ENCODE data around the gene DLGAP5. TPM values are rescaled to one million over a fixed set of nuclear protein-coding genes. Genes with fewer than 3 reads are reported as not detected.
A peak's percentile ranks its signal among the peaks of the same experiment; 100 is the strongest.

Gene DLGAP5
- total RNA-seq, 1 experiment from 2014 or later, result 72.8 TPM

DNA sequence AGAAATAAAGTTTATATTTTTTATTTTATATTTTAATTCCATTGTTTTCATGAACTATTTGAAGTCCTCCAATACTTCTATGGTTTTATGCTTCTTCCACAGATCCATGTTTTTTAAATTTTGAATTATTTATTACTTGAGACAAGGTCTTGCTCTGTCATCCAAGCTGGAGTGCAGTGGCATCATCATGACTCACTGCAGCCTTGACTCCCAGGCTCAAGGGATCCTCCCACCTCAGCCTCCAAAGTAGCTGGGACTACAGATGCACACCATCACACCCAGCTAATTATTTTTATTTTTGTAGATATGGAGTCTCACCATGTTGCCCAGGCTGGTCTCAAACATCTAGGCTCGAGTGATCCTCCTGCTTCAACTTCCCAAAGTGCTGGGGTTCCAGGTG lies 28.8 kb upstream of the DLGAP5 start (continued):
- TF ChIP-seq, protein P1, sequence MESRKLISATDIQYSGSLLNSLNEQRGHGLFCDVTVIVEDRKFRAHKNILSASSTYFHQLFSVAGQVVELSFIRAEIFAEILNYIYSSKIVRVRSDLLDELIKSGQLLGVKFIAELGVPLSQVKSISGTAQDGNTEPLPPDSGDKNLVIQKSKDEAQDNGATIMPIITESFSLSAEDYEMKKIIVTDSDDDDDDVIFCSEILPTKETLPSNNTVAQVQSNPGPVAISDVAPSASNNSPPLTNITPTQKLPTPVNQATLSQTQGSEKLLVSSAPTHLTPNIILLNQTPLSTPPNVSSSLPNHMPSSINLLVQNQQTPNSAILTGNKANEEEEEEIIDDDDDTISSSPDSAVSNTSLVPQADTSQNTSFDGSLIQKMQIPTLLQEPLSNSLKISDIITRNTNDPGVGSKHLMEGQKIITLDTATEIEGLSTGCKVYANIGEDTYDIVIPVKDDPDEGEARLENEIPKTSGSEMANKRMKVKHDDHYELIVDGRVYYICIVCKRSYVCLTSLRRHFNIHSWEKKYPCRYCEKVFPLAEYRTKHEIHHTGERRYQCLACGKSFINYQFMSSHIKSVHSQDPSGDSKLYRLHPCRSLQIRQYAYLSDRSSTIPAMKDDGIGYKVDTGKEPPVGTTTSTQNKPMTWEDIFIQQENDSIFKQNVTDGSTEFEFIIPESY (IDR thresholded peaks at IDR 0.05; ENCODE audit: extremely low read depth, insufficient replicate concordance, low read length), result no peak

DNA sequence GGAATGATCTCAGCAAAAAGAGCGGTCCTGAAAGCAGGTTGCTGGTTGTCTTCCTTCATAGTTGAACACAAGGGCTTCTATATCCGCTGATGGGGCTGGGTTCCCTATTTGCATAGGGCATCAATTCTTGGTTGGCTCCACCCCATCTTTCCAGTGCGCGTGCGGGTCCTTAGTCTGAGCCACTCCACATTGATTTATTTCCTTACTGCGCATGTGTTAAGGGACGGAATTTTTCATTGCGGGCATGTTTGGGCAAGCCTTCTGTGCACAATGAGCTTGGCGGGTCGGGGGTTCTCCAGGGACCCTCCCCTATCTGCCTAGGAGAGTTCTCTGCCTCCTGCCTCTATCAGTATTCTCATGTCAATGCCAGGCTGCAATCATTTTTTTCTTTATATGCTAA lies 21.2 kb upstream of the DLGAP5 start:
- intact Hi-C loops (cut with micrococcal nuclease), result loop anchor here (2.0 to 10.0 kb wide), 2 partner anchors 142 to 222 kb away; no protein-coding TSS in a partner anchor
- no peak overlapping the region for H3K9ac ChIP-seq (ENCODE audit: low read length)
- DNase-seq (ENCODE audit: low read depth, low spot score) (no peak), ATAC-seq (peak; percentile 30)
- no peak overlapping the region for H3K4me2 ChIP-seq (ENCODE audit: low read length)
- no peaks in the 10 kb centered on the region for H3K79me2 ChIP-seq (ENCODE audit: insufficient read depth, low read length)
- H2AFZ ChIP-seq (ENCODE audit: low read depth, low read length, poor library complexity, severe bottlenecking), result no peak overlapping the region
- no peaks in the 10 kb centered on the region for H3K27me3 ChIP-seq (ENCODE audit: insufficient read depth, low read length)
- H3K9me3 ChIP-seq (ENCODE audit: control insufficient read depth in 1 of 2, insufficient read depth in 1 of 2, low read depth in 1 of 2, low read length in 2 of 2), result no peaks in the 10 kb centered on the region
- ChIA-PET POLR2A (no interaction called here), RAD21 (ENCODE audit: low non-redundant PET in 1 of 2, low total read pairs in 2 of 2, uncharacterized antibody in 2 of 2, unreplicated experiment in 2 of 2) (interaction anchor here in 1 of 2 experiments (1.5 kb wide), 1 partner anchor 142 kb away, joined by 4 read pairs; no protein-coding TSS in a partner anchor), CTCF (interaction anchor here (1.0 to 1.2 kb wide), 2 partner anchors 8 to 141 kb away, joined by 3 to 8 read pairs; no protein-coding TSS in a partner anchor)
- H3K9me2 ChIP-seq (ENCODE audit: insufficient read depth), result no peaks in the 10 kb centered on the region
- H3K4me3 ChIP-seq (replicated peaks in 1 of 2; ENCODE audit: low read depth in 1 of 2, low read length in 2 of 2), result no peak overlapping the region
- no peaks in the 10 kb centered on the region for H4K20me1 ChIP-seq (ENCODE audit: insufficient read depth)
- BruUV-seq (replicated peaks), result no TSS peak
- no peak overlapping the region for H3K27ac ChIP-seq (ENCODE audit: low read depth, low read length)
- no peaks in the 10 kb centered on the region for H3K36me3 ChIP-seq (ENCODE audit: control insufficient read depth in 1 of 2, insufficient read depth in 2 of 2, low read length in 2 of 2)
- H3K4me1 ChIP-seq (ENCODE audit: control insufficient read depth in 1 of 2, insufficient read depth in 2 of 2, low read length in 2 of 2), result peaks cover 0 to 5% of the 10 kb centered on the region in 2 experiments; a peak in 2 of 4 replicates
- TF ChIP-seq EZH2 (IDR thresholded peaks at IDR 0.05), result no peak
- TF ChIP-seq RAD21 (IDR thresholded peaks at IDR 0.05; ENCODE audit: low read depth), result no peak
- TF ChIP-seq, protein P2, sequence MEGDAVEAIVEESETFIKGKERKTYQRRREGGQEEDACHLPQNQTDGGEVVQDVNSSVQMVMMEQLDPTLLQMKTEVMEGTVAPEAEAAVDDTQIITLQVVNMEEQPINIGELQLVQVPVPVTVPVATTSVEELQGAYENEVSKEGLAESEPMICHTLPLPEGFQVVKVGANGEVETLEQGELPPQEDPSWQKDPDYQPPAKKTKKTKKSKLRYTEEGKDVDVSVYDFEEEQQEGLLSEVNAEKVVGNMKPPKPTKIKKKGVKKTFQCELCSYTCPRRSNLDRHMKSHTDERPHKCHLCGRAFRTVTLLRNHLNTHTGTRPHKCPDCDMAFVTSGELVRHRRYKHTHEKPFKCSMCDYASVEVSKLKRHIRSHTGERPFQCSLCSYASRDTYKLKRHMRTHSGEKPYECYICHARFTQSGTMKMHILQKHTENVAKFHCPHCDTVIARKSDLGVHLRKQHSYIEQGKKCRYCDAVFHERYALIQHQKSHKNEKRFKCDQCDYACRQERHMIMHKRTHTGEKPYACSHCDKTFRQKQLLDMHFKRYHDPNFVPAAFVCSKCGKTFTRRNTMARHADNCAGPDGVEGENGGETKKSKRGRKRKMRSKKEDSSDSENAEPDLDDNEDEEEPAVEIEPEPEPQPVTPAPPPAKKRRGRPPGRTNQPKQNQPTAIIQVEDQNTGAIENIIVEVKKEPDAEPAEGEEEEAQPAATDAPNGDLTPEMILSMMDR (IDR thresholded peaks at IDR 0.05 in 2 of 3, conservative IDR thresholded peaks at IDR 0.05 in 1 of 3; ENCODE audit: borderline replicate concordance in 1 of 3, insufficient read depth in 1 of 3, low read depth in 2 of 3, low read length in 2 of 3), result no peak
- TF ChIP-seq, protein P3, sequence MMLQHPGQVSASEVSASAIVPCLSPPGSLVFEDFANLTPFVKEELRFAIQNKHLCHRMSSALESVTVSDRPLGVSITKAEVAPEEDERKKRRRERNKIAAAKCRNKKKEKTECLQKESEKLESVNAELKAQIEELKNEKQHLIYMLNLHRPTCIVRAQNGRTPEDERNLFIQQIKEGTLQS (IDR thresholded peaks at IDR 0.05), result no peak
- TF ChIP-seq SRF (IDR thresholded peaks at IDR 0.05; ENCODE audit: low read depth), result no peak
- TF ChIP-seq CEBPB (IDR thresholded peaks at IDR 0.05; ENCODE audit: low read depth), result no peak
- no peak for TF ChIP-seq ZFX (IDR thresholded peaks at IDR 0.05)
- TF ChIP-seq, protein P1 (IDR thresholded peaks at IDR 0.05; ENCODE audit: extremely low read depth, insufficient replicate concordance, low read length), result no peak
- TF ChIP-seq EZH2phosphoT487 (IDR thresholded peaks at IDR 0.05; ENCODE audit: borderline replicate concordance), result no peak
- no peak for TF ChIP-seq EGR1 (IDR thresholded peaks at IDR 0.05; ENCODE audit: low read depth)
- TF ChIP-seq, protein P4, sequence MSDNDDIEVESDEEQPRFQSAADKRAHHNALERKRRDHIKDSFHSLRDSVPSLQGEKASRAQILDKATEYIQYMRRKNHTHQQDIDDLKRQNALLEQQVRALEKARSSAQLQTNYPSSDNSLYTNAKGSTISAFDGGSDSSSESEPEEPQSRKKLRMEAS (IDR thresholded peaks at IDR 0.05), result no peak
- TF ChIP-seq, protein P5, sequence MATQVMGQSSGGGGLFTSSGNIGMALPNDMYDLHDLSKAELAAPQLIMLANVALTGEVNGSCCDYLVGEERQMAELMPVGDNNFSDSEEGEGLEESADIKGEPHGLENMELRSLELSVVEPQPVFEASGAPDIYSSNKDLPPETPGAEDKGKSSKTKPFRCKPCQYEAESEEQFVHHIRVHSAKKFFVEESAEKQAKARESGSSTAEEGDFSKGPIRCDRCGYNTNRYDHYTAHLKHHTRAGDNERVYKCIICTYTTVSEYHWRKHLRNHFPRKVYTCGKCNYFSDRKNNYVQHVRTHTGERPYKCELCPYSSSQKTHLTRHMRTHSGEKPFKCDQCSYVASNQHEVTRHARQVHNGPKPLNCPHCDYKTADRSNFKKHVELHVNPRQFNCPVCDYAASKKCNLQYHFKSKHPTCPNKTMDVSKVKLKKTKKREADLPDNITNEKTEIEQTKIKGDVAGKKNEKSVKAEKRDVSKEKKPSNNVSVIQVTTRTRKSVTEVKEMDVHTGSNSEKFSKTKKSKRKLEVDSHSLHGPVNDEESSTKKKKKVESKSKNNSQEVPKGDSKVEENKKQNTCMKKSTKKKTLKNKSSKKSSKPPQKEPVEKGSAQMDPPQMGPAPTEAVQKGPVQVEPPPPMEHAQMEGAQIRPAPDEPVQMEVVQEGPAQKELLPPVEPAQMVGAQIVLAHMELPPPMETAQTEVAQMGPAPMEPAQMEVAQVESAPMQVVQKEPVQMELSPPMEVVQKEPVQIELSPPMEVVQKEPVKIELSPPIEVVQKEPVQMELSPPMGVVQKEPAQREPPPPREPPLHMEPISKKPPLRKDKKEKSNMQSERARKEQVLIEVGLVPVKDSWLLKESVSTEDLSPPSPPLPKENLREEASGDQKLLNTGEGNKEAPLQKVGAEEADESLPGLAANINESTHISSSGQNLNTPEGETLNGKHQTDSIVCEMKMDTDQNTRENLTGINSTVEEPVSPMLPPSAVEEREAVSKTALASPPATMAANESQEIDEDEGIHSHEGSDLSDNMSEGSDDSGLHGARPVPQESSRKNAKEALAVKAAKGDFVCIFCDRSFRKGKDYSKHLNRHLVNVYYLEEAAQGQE (IDR thresholded peaks at IDR 0.05; ENCODE audit: low read depth), result no peak
- TF ChIP-seq ZNF274 (IDR thresholded peaks at IDR 0.05; ENCODE audit: low read depth, low read length), result no peak
- no peak for TF ChIP-seq YY1 (IDR thresholded peaks at IDR 0.05; ENCODE audit: extremely low read depth, insufficient replicate concordance, low read depth, low read length)
